HG03103 (cell line): Measurements from ENCODE around the gene RBM39.
"Not testable (repeated sequence)": the region's sequence is repeated elsewhere in the genome, so short reads cannot be mapped to it uniquely, and the experiment has no call there.

Source experiments
- ATAC-seq: cut with Tn5 transposase; IDR thresholded peaks from one replicate; pipeline ENCODE4 v1.9.1; 2021; ENCODE audit warnings: low read depth; ENCODE audit not compliant: unreplicated experiment

The RBM39 gene

GRCh38 chr20:35741892-35742740 is at the start of gene RBM39:
RBM39 (minus strand) TSS chr20:35742260; CDS start chr20:35740874, 1,386 bp downstream.
- peak; percentile 77 for ATAC-seq

- no peak for ATAC-seq
These were observed 49.8 kb upstream of the RBM39 start for GRCh38 chr20:35791821-35792220.

- no peak for ATAC-seq
These were observed 49.0 kb upstream of the RBM39 start for GRCh38 chr20:35791097-35791496.

GRCh38 chr20:35788796-35789195 is 46.7 kb upstream of the RBM39 start:
- no peak for ATAC-seq

GRCh38 chr20:35785541-35785940 is 43.5 kb upstream of the RBM39 start:
- ATAC-seq = not testable (repeated sequence)

- not testable (repeated sequence) for ATAC-seq
These were observed 41.8 kb upstream of the RBM39 start for GRCh38 chr20:35783811-35784210.

- ATAC-seq = no peak
These were observed 34.5 kb upstream of the RBM39 start for GRCh38 chr20:35776513-35777101.

GRCh38 chr20:35774391-35774790 is 32.3 kb upstream of the RBM39 start:
- ATAC-seq = no peak

- ATAC-seq = no peak
These were observed 31.2 kb upstream of the RBM39 start for GRCh38 chr20:35773154-35773751.

GRCh38 chr20:35772563-35773058 is 30.6 kb upstream of the RBM39 start:
- no peak for ATAC-seq

- peak; percentile 71 for ATAC-seq
These were observed 29.9 kb upstream of the RBM39 start, which contains the start of gene PHF20 for GRCh38 chr20:35771689-35772562. PHF20 (plus strand) TSS chr20:35772015; CDS start chr20:35801523, 29,508 bp downstream.

- no peak for ATAC-seq
These were observed 29.3 kb upstream of the RBM39 start for GRCh38 chr20:35771367-35771688.

GRCh38 chr20:35768731-35769664 is 26.9 kb upstream of the RBM39 start:
- ATAC-seq = no peak

- peak; percentile 47 for ATAC-seq
These were observed 25.8 kb upstream of the RBM39 start for GRCh38 chr20:35767683-35768481.

- no peak for ATAC-seq
These were observed 24.8 kb upstream of the RBM39 start for GRCh38 chr20:35766843-35767242.

- not testable (repeated sequence) for ATAC-seq
These were observed 22.9 kb upstream of the RBM39 start for GRCh38 chr20:35764936-35765335.

GRCh38 chr20:35762461-35762860 is 20.4 kb upstream of the RBM39 start:
- no peak for ATAC-seq

- not testable (repeated sequence) for ATAC-seq
These were observed 19.5 kb upstream of the RBM39 start for GRCh38 chr20:35761548-35761947.
